Gastrocnemius medialis (tissue), 4 donors: ENCODE measurements around the gene SPRR1B. TPM values are rescaled to one million over a fixed set of nuclear protein-coding genes. Genes with fewer than 3 reads are reported as not detected.

Source experiments
- ATAC-seq, 2 donors: fragments of 150-250 bp; one replicate each; pipeline ENCODE4 v1.9.1; 2016
- DNase-seq, 2 donors: peaks; one replicate each; pipeline ENCODE4 v3.0.0-alpha.2; 2019
- H3K27ac ChIP-seq, 4 donors: fragments of 200-600 bp; sonication (generic); 1 replicate in 1 of 4; 2 replicates in 3 of 4; pipeline ENCODE4 v1.5.1; 2016 to 2018; ENCODE audit warnings: mild to moderate bottlenecking in 2 of 4, moderate library complexity in 1 of 4
- H3K27me3 ChIP-seq, 3 donors: fragments of 200-600 bp; sonication (generic) in 2 of 3; 1 replicate in 1 of 3; 2 replicates in 2 of 3; pipeline versions ENCODE4 v1.5.1 to v1.6.0; 2016 to 2019; ENCODE audit warnings: mild to moderate bottlenecking in 1 of 3, moderate library complexity in 1 of 3
- H3K36me3 ChIP-seq, 2 donors: fragments of 200-600 bp; sonication (generic) in 1 of 2; one replicate each; pipeline ENCODE4 v1.5.1; 2017 to 2018
- H3K4me1 ChIP-seq, 2 donors: fragments of 200-600 bp; sonication (generic) in 1 of 2; one replicate each; pipeline ENCODE4 v1.5.1; 2016 to 2017; ENCODE audit warnings: mild to moderate bottlenecking in 2 of 2
- H3K4me3 ChIP-seq, 4 donors: fragments of 200-600 bp; sonication (generic) in 3 of 4; 1 replicate in 1 of 4; 2 replicates in 3 of 4; pipeline ENCODE4 v1.5.1; 2016 to 2019; ENCODE audit warnings: mild to moderate bottlenecking in 2 of 4
- H3K9me3 ChIP-seq, 3 donors: fragments of 200-600 bp; sonication (generic) in 2 of 3; 1 replicate in 1 of 3; 2 replicates in 2 of 3; pipeline ENCODE4 v1.5.1; 2016 to 2019
- POLR2A ChIP-seq, 2 donors: fragments of 450-650 bp; IDR thresholded peaks; one replicate each; pipeline ENCODE4 v1.6.1; 2017; ENCODE audit warnings: antibody characterized with exemption in 2 of 2, mild to moderate bottlenecking in 2 of 2, moderate library complexity in 2 of 2
- in situ Hi-C, 4 donors: fragments of 200-750 bp; cut with MboI; loops; one replicate each; pipeline versions ENCODE4 v1.15.0 to v1.8.0; 2017; ENCODE audit warnings: low sequenced_read_pairs in 4 of 4
- intact Hi-C: fragments of 100-400 bp; cut with DNase I; formaldehyde crosslinking; loops from one replicate; pipeline ENCODE4 v1.15.1; 2023; ENCODE audit warnings: low total_unique reads
- total RNA-seq, 4 donors: library from RNA; depleted of rRNA; stranded (reverse); fragments of >200 nt; gene quantifications; one replicate each; pipeline versions ENCODE4 v1.1.0 to v1.2.3, GENCODE V29; 2016
- TF ChIP-seq, protein P1 (sequence below), 5 experiments: fragments of 450-650 bp in 3 of 5; fragments of 200-600 bp in 2 of 5; sonication (generic) in 2 of 5; IDR thresholded peaks in 4 of 5; conservative IDR thresholded peaks in 1 of 5; 1 replicate in 4 of 5; 2 replicates in 1 of 5; pipeline ENCODE4 v1.5.1; 2016 to 2019; ENCODE audit warnings: antibody characterized with exemption in 5 of 5, mild to moderate bottlenecking in 3 of 5, moderate library complexity in 3 of 5

Gene SPRR1B
- total RNA-seq, 4 donors from 2014 or later = not detected

DNA sequence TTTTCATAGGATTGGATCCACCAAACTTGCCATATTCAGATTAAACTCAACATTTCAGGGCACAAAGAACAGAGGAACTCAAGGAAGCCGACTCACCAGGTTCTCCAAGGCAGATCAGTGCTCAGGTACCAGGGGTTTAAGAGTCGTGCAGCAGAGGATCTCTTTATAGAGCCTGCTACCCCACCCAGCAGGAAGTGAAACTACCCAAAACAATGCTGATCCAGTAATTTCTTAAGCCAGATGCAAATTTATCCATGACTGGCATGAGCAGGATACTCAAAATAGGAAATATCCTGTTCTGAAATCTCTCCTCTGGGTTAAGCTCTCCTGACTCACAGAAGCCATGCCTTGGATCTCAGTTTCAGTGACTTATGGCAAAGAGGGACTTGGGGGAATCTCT, 26.4 kb downstream of the SPRR1B start, which contains the start of gene SPRR2A:
Gene SPRR2A (minus strand): TSS at position 138 of the 400 bp plus-strand sequence. CDS start 777 bp downstream, outside the sequence.
- H3K36me3 ChIP-seq = no peaks in the 10 kb centered on the region
- no peaks in the 10 kb centered on the region for H3K9me3 ChIP-seq
- DNase-seq = no peak
- intact Hi-C loops = no loop called here
- in situ Hi-C loops = no loop called here
- no peak for ATAC-seq
- H3K4me1 ChIP-seq = no peaks in the 10 kb centered on the region
- no peak within 1 kb of the TSS for H3K27ac ChIP-seq
- no peaks in the 10 kb centered on the region for H3K27me3 ChIP-seq
- no peak within 1 kb of the TSS for H3K4me3 ChIP-seq
- no peak for TF ChIP-seq POLR2A (IDR thresholded peaks at IDR 0.05)
- TF ChIP-seq, protein P1, sequence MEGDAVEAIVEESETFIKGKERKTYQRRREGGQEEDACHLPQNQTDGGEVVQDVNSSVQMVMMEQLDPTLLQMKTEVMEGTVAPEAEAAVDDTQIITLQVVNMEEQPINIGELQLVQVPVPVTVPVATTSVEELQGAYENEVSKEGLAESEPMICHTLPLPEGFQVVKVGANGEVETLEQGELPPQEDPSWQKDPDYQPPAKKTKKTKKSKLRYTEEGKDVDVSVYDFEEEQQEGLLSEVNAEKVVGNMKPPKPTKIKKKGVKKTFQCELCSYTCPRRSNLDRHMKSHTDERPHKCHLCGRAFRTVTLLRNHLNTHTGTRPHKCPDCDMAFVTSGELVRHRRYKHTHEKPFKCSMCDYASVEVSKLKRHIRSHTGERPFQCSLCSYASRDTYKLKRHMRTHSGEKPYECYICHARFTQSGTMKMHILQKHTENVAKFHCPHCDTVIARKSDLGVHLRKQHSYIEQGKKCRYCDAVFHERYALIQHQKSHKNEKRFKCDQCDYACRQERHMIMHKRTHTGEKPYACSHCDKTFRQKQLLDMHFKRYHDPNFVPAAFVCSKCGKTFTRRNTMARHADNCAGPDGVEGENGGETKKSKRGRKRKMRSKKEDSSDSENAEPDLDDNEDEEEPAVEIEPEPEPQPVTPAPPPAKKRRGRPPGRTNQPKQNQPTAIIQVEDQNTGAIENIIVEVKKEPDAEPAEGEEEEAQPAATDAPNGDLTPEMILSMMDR (IDR thresholded peaks at IDR 0.05 in 4 of 5, conservative IDR thresholded peaks at IDR 0.05 in 1 of 5) = no peak

- Histone ChIP-seq H3K4me1 (no peaks in the 10 kb centered on the region), H3K36me3 (no peaks in the 10 kb centered on the region), H3K9me3 (no peaks in the 10 kb centered on the region), H3K4me3 (no peak overlapping the region), H3K27me3 (no peaks in the 10 kb centered on the region), H3K27ac (no peak overlapping the region)
- DNase-seq (no peak), ATAC-seq (no peak)
- in situ Hi-C loops = no loop called here
- TF ChIP-seq POLR2A (IDR thresholded peaks at IDR 0.05) = no peak
- TF ChIP-seq, protein P1 (IDR thresholded peaks at IDR 0.05 in 4 of 5, conservative IDR thresholded peaks at IDR 0.05 in 1 of 5) = no peak
- intact Hi-C loops = no loop called here
Observed at GRCh38 chr1:153058154-153058553, 27.2 kb downstream of the SPRR1B start.

GRCh38 chr1:153058826-153059784, 28.1 kb downstream of the SPRR1B start:
- ATAC-seq = no peak
- in situ Hi-C loops = no loop called here
- TF ChIP-seq POLR2A (IDR thresholded peaks at IDR 0.05) = no peak
- TF ChIP-seq, protein P1 (IDR thresholded peaks at IDR 0.05 in 4 of 5, conservative IDR thresholded peaks at IDR 0.05 in 1 of 5) = no peak
- Histone ChIP-seq H3K27ac (no peak overlapping the region), H3K36me3 (no peaks in the 10 kb centered on the region), H3K4me3 (no peak overlapping the region), H3K27me3 (no peaks in the 10 kb centered on the region), H3K9me3 (no peaks in the 10 kb centered on the region), H3K4me1 (no peaks in the 10 kb centered on the region)
- intact Hi-C loops = no loop called here
- DNase-seq = no peak

GRCh38 chr1:153070243-153070642, 39.2 kb downstream of the SPRR1B start:
- intact Hi-C loops (no loop called here), in situ Hi-C loops (no loop called here)
- ATAC-seq (no peak), DNase-seq (no peak)
- no peak overlapping the region for H3K4me3 ChIP-seq
- H3K4me1 ChIP-seq = no peaks in the 10 kb centered on the region
- no peak overlapping the region for H3K27ac ChIP-seq
- H3K36me3 ChIP-seq = no peaks in the 10 kb centered on the region
- H3K9me3 ChIP-seq = no peaks in the 10 kb centered on the region
- no peaks in the 10 kb centered on the region for H3K27me3 ChIP-seq
- TF ChIP-seq, protein P1 (IDR thresholded peaks at IDR 0.05 in 4 of 5, conservative IDR thresholded peaks at IDR 0.05 in 1 of 5) = no peak
- TF ChIP-seq POLR2A (IDR thresholded peaks at IDR 0.05) = no peak
